ENCODE data around the gene ASCL1.
A peak's percentile ranks its signal among the peaks of the same experiment; 100 is the strongest.

ASCL1 gene

GRCh38 chr12:102957339-102958050, at the start of gene ASCL1:
ASCL1 (plus strand) TSS chr12:102957674; CDS start chr12:102958245, 571 bp downstream.
- DNase-seq: peak; percentile 92

- DNase-seq: no peak
Measured at GRCh38 chr12:102907918-102908317, 49.6 kb upstream of the ASCL1 start.

DNA sequence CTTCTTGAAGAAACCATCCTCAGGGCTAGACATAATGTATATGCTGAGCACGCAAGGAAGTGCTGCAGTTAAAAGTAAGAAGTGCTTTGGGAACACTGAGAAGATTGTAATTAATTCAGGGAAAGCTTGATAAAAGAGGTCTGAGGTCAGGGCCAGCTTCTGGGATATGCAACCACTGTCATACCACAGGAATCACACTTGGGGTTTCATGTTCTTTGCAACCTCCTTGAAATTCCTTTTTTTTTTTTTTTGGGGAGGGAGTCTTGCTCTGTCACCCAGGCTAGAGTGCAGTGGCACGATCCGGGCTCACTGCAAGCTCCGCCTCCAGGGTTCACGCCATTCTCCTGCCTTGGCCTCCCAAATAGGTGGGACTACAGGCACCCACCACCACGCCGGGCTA, 47.3 kb upstream of the ASCL1 start:
- DNase-seq: no peak

- no peak for DNase-seq
Measured at GRCh38 chr12:102910792-102911191, 46.7 kb upstream of the ASCL1 start.

GRCh38 chr12:102911320-102911719, 46.2 kb upstream of the ASCL1 start:
- DNase-seq: no peak

- no peak for DNase-seq
Measured at GRCh38 chr12:102912258-102912657, 45.2 kb upstream of the ASCL1 start.

DNA sequence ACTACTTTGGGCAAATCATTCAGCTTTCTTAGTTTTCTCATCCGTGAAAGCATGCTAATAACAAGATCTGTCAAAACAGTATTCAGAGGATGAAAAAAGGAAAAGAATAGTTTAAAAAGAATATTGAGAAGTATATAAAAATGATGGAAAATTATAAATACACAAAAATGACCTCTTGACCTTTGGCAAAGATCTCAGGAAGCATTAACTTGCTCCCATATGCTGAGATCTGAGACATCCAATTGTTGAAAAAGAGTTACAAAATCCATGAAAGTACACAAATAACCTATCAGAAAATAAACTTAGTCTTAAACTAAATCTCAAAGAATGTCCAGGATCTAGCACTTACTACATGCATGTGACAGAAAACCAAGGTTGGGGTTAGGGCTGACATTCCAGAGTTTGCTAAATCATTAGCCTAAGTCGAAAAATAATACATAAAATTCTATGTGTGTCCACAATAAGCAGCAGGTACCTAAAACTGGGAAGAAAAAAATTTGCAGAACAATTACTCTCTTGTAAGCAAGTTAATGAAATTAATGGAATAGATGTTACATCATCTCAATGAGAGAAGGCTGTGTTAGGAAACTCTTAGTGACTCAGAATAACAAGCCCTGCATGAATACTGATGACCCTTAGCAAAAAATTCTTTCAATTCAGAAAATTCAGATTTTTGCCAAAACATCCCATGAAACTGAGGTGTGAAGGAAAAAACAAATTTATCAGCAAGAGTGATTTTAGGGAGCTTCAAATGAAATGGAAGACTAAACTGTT, 43.8 kb upstream of the ASCL1 start:
- DNase-seq: no peak

GRCh38 chr12:102916252-102917025, 41.0 kb upstream of the ASCL1 start:
- DNase-seq: no peak

- no peak for DNase-seq
Measured at GRCh38 chr12:102917026-102917787, 40.3 kb upstream of the ASCL1 start, which contains the start of gene PAH. PAH (minus strand) TSS chr12:102917244; CDS start chr12:102917130, 114 bp downstream.

GRCh38 chr12:102918840-102919239, 38.6 kb upstream of the ASCL1 start:
- no peak for DNase-seq

- no peak for DNase-seq
Measured at GRCh38 chr12:102920271-102920670, 37.2 kb upstream of the ASCL1 start.

GRCh38 chr12:102921240-102921639, 36.2 kb upstream of the ASCL1 start:
- no peak for DNase-seq

DNA sequence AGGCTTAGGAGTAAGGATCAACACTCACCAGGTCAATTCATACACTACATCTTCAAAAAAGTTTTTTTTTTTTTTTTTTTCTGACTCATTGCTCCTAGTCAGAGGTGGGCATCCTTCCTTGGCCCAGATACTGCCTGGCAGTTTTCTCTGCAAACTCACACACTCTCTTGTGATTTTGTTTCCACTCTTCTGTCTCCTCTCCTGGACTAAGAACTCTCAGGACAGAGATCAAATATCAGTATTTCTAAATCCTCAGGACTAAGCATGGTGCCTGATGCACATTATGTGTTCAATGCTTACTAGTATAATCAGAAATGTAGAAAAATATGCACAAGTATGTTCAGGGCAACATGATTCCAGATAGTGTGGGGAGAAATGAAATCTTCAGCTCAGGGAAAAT, 30.3 kb upstream of the ASCL1 start:
- DNase-seq: no peak

- no peak for DNase-seq
Measured at GRCh38 chr12:102933168-102933567, 24.3 kb upstream of the ASCL1 start.

DNA sequence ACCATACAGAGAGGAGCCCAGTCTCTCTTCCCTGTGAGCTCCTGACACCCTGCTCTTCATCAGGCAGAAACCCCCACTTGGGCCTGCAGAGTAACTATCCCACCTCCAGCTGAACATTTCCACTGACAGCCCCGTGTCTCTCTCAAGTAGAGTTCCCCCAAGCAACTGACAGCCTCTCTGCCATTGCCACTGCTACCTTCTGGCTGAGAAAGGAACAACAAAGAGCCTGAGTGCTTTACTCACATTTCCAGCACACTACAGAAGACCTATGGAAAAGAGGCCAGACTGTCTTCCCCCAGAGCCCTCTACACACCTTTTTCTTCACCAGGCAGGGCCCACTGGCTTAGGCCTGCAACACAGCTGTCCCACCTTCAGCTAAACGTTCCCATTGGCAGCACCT, 18.4 kb upstream of the ASCL1 start:
- DNase-seq: no peak

DNA sequence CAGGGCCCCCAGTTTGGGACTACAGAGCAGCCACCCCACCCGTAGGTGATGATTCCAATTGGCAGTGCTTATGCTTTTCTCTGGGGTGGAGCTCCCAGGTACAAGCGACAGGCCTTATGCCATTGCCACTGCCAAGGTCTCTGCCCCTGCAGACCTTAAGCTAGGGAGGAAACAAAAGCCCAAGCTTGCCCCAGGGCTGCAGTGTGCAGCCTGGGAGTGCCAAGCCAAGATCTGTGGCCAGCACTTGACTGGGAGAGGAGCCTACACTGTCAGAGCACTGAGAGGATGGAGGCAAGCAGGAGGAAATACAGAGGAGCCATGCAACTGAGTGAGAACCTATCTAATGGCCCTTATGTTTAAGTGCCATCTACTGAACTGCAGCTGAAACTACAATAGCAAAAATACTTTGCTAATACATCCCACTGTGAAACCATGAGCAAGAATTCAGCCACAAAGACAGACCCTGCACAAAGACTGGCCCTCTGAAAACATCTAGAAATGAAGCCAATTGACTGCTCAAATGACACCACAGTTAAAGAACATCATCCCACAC, 17.7 kb upstream of the ASCL1 start:
- DNase-seq: no peak

- DNase-seq: no peak
Measured at GRCh38 chr12:102946042-102946441, 11.4 kb upstream of the ASCL1 start.

GRCh38 chr12:102948941-102949352, 8.5 kb upstream of the ASCL1 start:
- peak; percentile 60 for DNase-seq

- DNase-seq: peak; percentile 60
Measured at GRCh38 chr12:102950107-102950949, 7.1 kb upstream of the ASCL1 start.

GRCh38 chr12:102950950-102951619, 6.4 kb upstream of the ASCL1 start:
- no peak for DNase-seq

DNA sequence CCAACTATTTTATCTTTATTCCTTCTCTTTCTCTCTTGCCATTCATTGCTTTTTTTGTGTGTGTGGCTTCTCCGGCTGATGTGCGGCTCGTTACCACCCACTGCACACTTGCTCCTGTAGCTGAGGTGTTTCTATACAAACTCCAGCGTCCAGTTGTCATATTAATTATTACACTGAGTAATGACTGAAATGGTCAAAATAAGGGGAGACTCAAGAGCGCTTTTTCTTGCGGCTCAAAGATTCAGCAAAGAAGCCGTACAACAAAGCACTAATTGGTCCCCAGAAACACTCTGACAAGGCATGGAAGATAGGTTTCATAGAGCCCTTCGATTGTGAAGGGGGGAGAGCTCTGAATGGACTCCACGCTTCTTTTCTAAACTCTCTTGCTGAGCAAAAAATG, 5.6 kb upstream of the ASCL1 start:
- DNase-seq: no peak

Data from NCI-H510A (cell line).